ENCODE measurements around the gene EPHA8. TPM values are rescaled to one million over a fixed set of nuclear protein-coding genes. Genes with fewer than 3 reads are reported as not detected.

Gene EPHA8
- total RNA-seq, 2 experiments from 2014 or later = not detected

- ChIA-PET CTCF (no interaction called here), POLR2A (no interaction called here)
- Mint-ChIP-seq H3K9me3 (no peaks in the 10 kb centered on the region), H3K4me3 (no peak overlapping the region), H3K27ac (no peak overlapping the region), H3K4me1 (ENCODE audit: low read depth) (no peaks in the 10 kb centered on the region), H3K27me3 (peaks cover 85% of the 10 kb centered on the region), H3K36me3 (ENCODE audit: low read depth) (no peaks in the 10 kb centered on the region)
- Histone ChIP-seq H3K36me3 (ENCODE audit: insufficient read depth, low read length) (no peaks in the 10 kb centered on the region), H3K27me3 (ENCODE audit: control insufficient read depth in 1 of 2, insufficient read depth in 2 of 2, low read length in 2 of 2) (peaks cover 19 to 21% of the 10 kb centered on the region in 2 experiments), H3K4me3 (ENCODE audit: low read length) (no peak overlapping the region), H3K4me1 (ENCODE audit: insufficient read depth, low read length) (no peaks in the 10 kb centered on the region), H3K27ac (ENCODE audit: low read depth in 1 of 2, low read length in 2 of 2) (no peak overlapping the region), H3K9me3 (ENCODE audit: control insufficient read depth in 1 of 2, insufficient read depth in 1 of 2, low read length in 2 of 2) (no peaks in the 10 kb centered on the region)
- TF ChIP-seq CTCF (IDR thresholded peaks at IDR 0.05) = no peak
- intact Hi-C loops (cut with DNase I, micrococcal nuclease) = no loop called here
- DNase-seq (no peak), ATAC-seq (ENCODE audit: poor library complexity) (no peak)
These were observed 43.9 kb downstream of the EPHA8 start for GRCh38 chr1:22607154-22607553.

- DNase-seq = no peak
- H3K27me3 Mint-ChIP-seq = peaks cover 93% of the 10 kb centered on the region
These were observed 45.1 kb downstream of the EPHA8 start for GRCh38 chr1:22608361-22608760.

GRCh38 chr1:22609291-22609690 lies 46.0 kb downstream of the EPHA8 start:
- no peak overlapping the region for H3K4me3 Mint-ChIP-seq
- H3K27me3 Mint-ChIP-seq = peaks cover 90% of the 10 kb centered on the region
- H3K27ac Mint-ChIP-seq = no peak overlapping the region

More at GRCh38 chr1:22608361-22608760, 45.1 kb downstream of the EPHA8 start:
- H3K27ac Mint-ChIP-seq = no peak overlapping the region
- Histone ChIP-seq H3K4me1 (ENCODE audit: insufficient read depth, low read length) (no peaks in the 10 kb centered on the region), H3K9me3 (ENCODE audit: control insufficient read depth in 1 of 2, insufficient read depth in 1 of 2, low read length in 2 of 2) (no peaks in the 10 kb centered on the region), H3K4me3 (ENCODE audit: low read length) (no peak overlapping the region), H3K27me3 (ENCODE audit: control insufficient read depth in 1 of 2, insufficient read depth in 2 of 2, low read length in 2 of 2) (peaks cover 19 to 21% of the 10 kb centered on the region in 2 experiments), H3K36me3 (ENCODE audit: insufficient read depth, low read length) (no peaks in the 10 kb centered on the region), H3K27ac (ENCODE audit: low read depth in 1 of 2, low read length in 2 of 2) (no peak overlapping the region)
- H3K4me1 Mint-ChIP-seq (ENCODE audit: low read depth) = no peaks in the 10 kb centered on the region
- POLR2A ChIA-PET = no interaction called here
- TF ChIP-seq CTCF (IDR thresholded peaks at IDR 0.05) = no peak
- no peaks in the 10 kb centered on the region for H3K9me3 Mint-ChIP-seq
- CTCF ChIA-PET = no interaction called here
- H3K4me3 Mint-ChIP-seq = no peak overlapping the region
- no peaks in the 10 kb centered on the region for H3K36me3 Mint-ChIP-seq (ENCODE audit: low read depth)
- no peak for ATAC-seq (ENCODE audit: poor library complexity)
- intact Hi-C loops (cut with DNase I, micrococcal nuclease) = no loop called here

More at GRCh38 chr1:22609291-22609690, 46.0 kb downstream of the EPHA8 start:
- Histone ChIP-seq H3K36me3 (ENCODE audit: insufficient read depth, low read length) (no peaks in the 10 kb centered on the region), H3K27ac (ENCODE audit: low read depth in 1 of 2, low read length in 2 of 2) (no peak overlapping the region), H3K4me1 (ENCODE audit: insufficient read depth, low read length) (no peaks in the 10 kb centered on the region), H3K27me3 (ENCODE audit: control insufficient read depth in 1 of 2, insufficient read depth in 2 of 2, low read length in 2 of 2) (peaks cover 17 to 28% of the 10 kb centered on the region in 2 experiments), H3K9me3 (ENCODE audit: control insufficient read depth in 1 of 2, insufficient read depth in 1 of 2, low read length in 2 of 2) (peaks cover 0 to 5% of the 10 kb centered on the region in 2 experiments), H3K4me3 (ENCODE audit: low read length) (no peak overlapping the region)
- no peaks in the 10 kb centered on the region for H3K36me3 Mint-ChIP-seq (ENCODE audit: low read depth)
- intact Hi-C loops (cut with DNase I, micrococcal nuclease) = no loop called here
- ChIA-PET CTCF (no interaction called here), POLR2A (no interaction called here)
- no peaks in the 10 kb centered on the region for H3K4me1 Mint-ChIP-seq (ENCODE audit: low read depth)
- ATAC-seq (ENCODE audit: poor library complexity) (no peak), DNase-seq (no peak)
- H3K9me3 Mint-ChIP-seq = no peaks in the 10 kb centered on the region
- TF ChIP-seq CTCF (IDR thresholded peaks at IDR 0.05) = no peak

All from CD4-positive, alpha-beta T cell (primary cell).